HUES6 (cell line): Measurements from ENCODE around the gene HAL.

Experiments
- H3K27ac ChIP-seq: 2 replicates; pipeline ENCODE4 v1.7.0; 2013; ENCODE audit warnings: low read depth, mild to moderate bottlenecking, low read length, inconsistent platforms
- H3K27me3 ChIP-seq: 2 replicates; pipeline ENCODE4 v1.6.1; 2013; ENCODE audit warnings: low read length; ENCODE audit not compliant: control insufficient read depth, insufficient read depth
- H3K36me3 ChIP-seq: 2 replicates; pipeline ENCODE4 v1.6.1; 2013; ENCODE audit warnings: low read length; ENCODE audit not compliant: control insufficient read depth, insufficient read depth
- H3K4me1 ChIP-seq: 2 replicates; pipeline ENCODE4 v1.6.1; 2013; ENCODE audit warnings: low read length; ENCODE audit not compliant: control insufficient read depth, insufficient read depth
- H3K4me3 ChIP-seq: 2 replicates; pipeline ENCODE4 v1.5.1; 2013; ENCODE audit warnings: low read depth, low read length
- H3K9ac ChIP-seq: one replicate; pipeline ENCODE4 v1.6.1; 2013; ENCODE audit warnings: mild to moderate bottlenecking, low read length
- H3K9me3 ChIP-seq: 2 replicates; pipeline ENCODE4 v1.6.1; 2013; ENCODE audit warnings: low read depth, low read length; ENCODE audit not compliant: control insufficient read depth, insufficient read depth

HAL gene

GRCh38 chr12:96006727-96007126, 10.6 kb upstream of the HAL start:
- H3K4me1 ChIP-seq, result no peaks in the 10 kb centered on the region
- no peaks in the 10 kb centered on the region for H3K27me3 ChIP-seq
- H3K27ac ChIP-seq, result no peak overlapping the region
- H3K36me3 ChIP-seq, result peaks cover 88% of the 10 kb centered on the region
- no peak overlapping the region for H3K4me3 ChIP-seq
- H3K9me3 ChIP-seq, result no peaks in the 10 kb centered on the region
- no peak overlapping the region for H3K9ac ChIP-seq

GRCh38 chr12:96000858-96001257, 4.7 kb upstream of the HAL start:
- Histone ChIP-seq H3K27me3 (no peaks in the 10 kb centered on the region), H3K9me3 (no peaks in the 10 kb centered on the region), H3K36me3 (peaks cover 39% of the 10 kb centered on the region), H3K4me1 (peaks cover 4% of the 10 kb centered on the region; the same call in 1 of the 2 replicates), H3K27ac (no peak overlapping the region), H3K4me3 (no peak overlapping the region), H3K9ac (no peak overlapping the region)

- Histone ChIP-seq H3K4me3 (no peak overlapping the region), H3K4me1 (peaks cover 4% of the 10 kb centered on the region; the same call in 1 of the 2 replicates), H3K36me3 (peaks cover 25% of the 10 kb centered on the region), H3K27me3 (no peaks in the 10 kb centered on the region), H3K9ac (no peak overlapping the region), H3K27ac (no peak overlapping the region), H3K9me3 (no peaks in the 10 kb centered on the region)
Measured at GRCh38 chr12:95999484-95999883, 3.3 kb upstream of the HAL start.

- Histone ChIP-seq H3K27ac (no peak overlapping the region), H3K36me3 (peaks cover 20% of the 10 kb centered on the region), H3K4me3 (no peak overlapping the region), H3K9me3 (no peaks in the 10 kb centered on the region), H3K27me3 (no peaks in the 10 kb centered on the region), H3K9ac (no peak overlapping the region), H3K4me1 (peaks cover 4% of the 10 kb centered on the region; the same call in 1 of the 2 replicates)
Measured at GRCh38 chr12:95998611-95999286, 2.6 kb upstream of the HAL start.

GRCh38 chr12:95997911-95998510, 1.9 kb upstream of the HAL start:
- Histone ChIP-seq H3K4me3 (no peak overlapping the region), H3K36me3 (peaks cover 13% of the 10 kb centered on the region), H3K27me3 (no peaks in the 10 kb centered on the region), H3K9ac (no peak overlapping the region), H3K27ac (no peak overlapping the region), H3K9me3 (no peaks in the 10 kb centered on the region), H3K4me1 (peaks cover 4% of the 10 kb centered on the region; the same call in 1 of the 2 replicates)

GRCh38 chr12:95997276-95997675, 1.1 kb upstream of the HAL start:
- Histone ChIP-seq H3K4me1 (peaks cover 4% of the 10 kb centered on the region; the same call in 1 of the 2 replicates), H3K4me3 (no peak overlapping the region), H3K27ac (no peak overlapping the region), H3K9ac (no peak overlapping the region), H3K9me3 (no peaks in the 10 kb centered on the region), H3K36me3 (peaks cover 6% of the 10 kb centered on the region; the same call in 1 of the 2 replicates), H3K27me3 (no peaks in the 10 kb centered on the region)

GRCh38 chr12:95995238-95996031, 709 bp downstream of the HAL start:
- no peaks in the 10 kb centered on the region for H3K9me3 ChIP-seq
- no peaks in the 10 kb centered on the region for H3K36me3 ChIP-seq
- no peaks in the 10 kb centered on the region for H3K27me3 ChIP-seq
- H3K27ac ChIP-seq, result no peak overlapping the region
- H3K4me3 ChIP-seq, result no peak overlapping the region
- H3K9ac ChIP-seq, result no peak overlapping the region
- peaks cover 4% of the 10 kb centered on the region; the same call in 1 of the 2 replicates for H3K4me1 ChIP-seq

GRCh38 chr12:95994476-95994875, 1.7 kb downstream of the HAL start:
- H3K4me3 ChIP-seq, result no peak overlapping the region
- no peak overlapping the region for H3K9ac ChIP-seq
- no peaks in the 10 kb centered on the region for H3K9me3 ChIP-seq
- H3K27ac ChIP-seq, result no peak overlapping the region
- H3K4me1 ChIP-seq, result peaks cover 4% of the 10 kb centered on the region; the same call in 1 of the 2 replicates
- no peaks in the 10 kb centered on the region for H3K27me3 ChIP-seq
- no peaks in the 10 kb centered on the region for H3K36me3 ChIP-seq

GRCh38 chr12:95993907-95994306, 2.2 kb downstream of the HAL start:
- H3K27me3 ChIP-seq, result no peaks in the 10 kb centered on the region
- H3K9me3 ChIP-seq, result no peaks in the 10 kb centered on the region

GRCh38 chr12:95990136-95990535, 6.0 kb downstream of the HAL start:
- no peaks in the 10 kb centered on the region for H3K36me3 ChIP-seq
- no peak overlapping the region for H3K4me3 ChIP-seq
- no peaks in the 10 kb centered on the region for H3K9me3 ChIP-seq
- H3K9ac ChIP-seq, result no peak overlapping the region
- H3K4me1 ChIP-seq, result peaks cover 11% of the 10 kb centered on the region
- no peaks in the 10 kb centered on the region for H3K27me3 ChIP-seq
- H3K27ac ChIP-seq, result no peak overlapping the region

More at GRCh38 chr12:95993907-95994306, 2.2 kb downstream of the HAL start:
- Histone ChIP-seq H3K9ac (no peak overlapping the region), H3K27ac (no peak overlapping the region), H3K4me1 (peaks cover 4% of the 10 kb centered on the region; the same call in 1 of the 2 replicates), H3K36me3 (no peaks in the 10 kb centered on the region), H3K4me3 (no peak overlapping the region)
